GM18526 (cell line): ENCODE data around the gene SRP19.

Experiments
- POLR2A ChIP-seq: IDR thresholded peaks from 3 replicates; pipeline ENCODE4 v1.6.1; 2011; ENCODE audit not compliant: insufficient read length; ENCODE audit errors: extremely low read depth

Gene SRP19

GRCh38 chr5:112860929-112861637 lies at the start of gene SRP19:
SRP19 (plus strand) TSS chr5:112861287; CDS start chr5:112861377, 90 bp downstream.
- peak; percentile 70 for TF ChIP-seq POLR2A

- no peak for TF ChIP-seq POLR2A
These were observed 48.5 kb upstream of the SRP19 start for GRCh38 chr5:112812549-112812948.

GRCh38 chr5:112820246-112820645 lies 40.8 kb upstream of the SRP19 start:
- no peak for TF ChIP-seq POLR2A

GRCh38 chr5:112822456-112822855 lies 38.6 kb upstream of the SRP19 start:
- no peak for TF ChIP-seq POLR2A

GRCh38 chr5:112823181-112823580 lies 37.9 kb upstream of the SRP19 start:
- TF ChIP-seq POLR2A = no peak

GRCh38 chr5:112823656-112824055 lies 37.4 kb upstream of the SRP19 start:
- TF ChIP-seq POLR2A = no peak

- no peak for TF ChIP-seq POLR2A
These were observed 36.9 kb upstream of the SRP19 start for GRCh38 chr5:112824197-112824596.

GRCh38 chr5:112830378-112830777 lies 30.7 kb upstream of the SRP19 start:
- TF ChIP-seq POLR2A = no peak

- TF ChIP-seq POLR2A = no peak
These were observed 27.1 kb upstream of the SRP19 start for GRCh38 chr5:112833971-112834370.

- no peak for TF ChIP-seq POLR2A
These were observed 16.6 kb upstream of the SRP19 start for GRCh38 chr5:112844489-112844888.

GRCh38 chr5:112846556-112846955 lies 14.5 kb upstream of the SRP19 start:
- TF ChIP-seq POLR2A = no peak

GRCh38 chr5:112847306-112847705 lies 13.8 kb upstream of the SRP19 start:
- no peak for TF ChIP-seq POLR2A

- no peak for TF ChIP-seq POLR2A
These were observed 12.8 kb upstream of the SRP19 start for GRCh38 chr5:112848116-112848811.

- no peak for TF ChIP-seq POLR2A
These were observed 11.2 kb upstream of the SRP19 start for GRCh38 chr5:112849912-112850311.

GRCh38 chr5:112854651-112855050 lies 6.4 kb upstream of the SRP19 start:
- TF ChIP-seq POLR2A = no peak

GRCh38 chr5:112857866-112858265 lies 3.2 kb upstream of the SRP19 start:
- no peak for TF ChIP-seq POLR2A

GRCh38 chr5:112861638-112861985 lies 525 bp downstream of the SRP19 start:
- TF ChIP-seq POLR2A = no peak
